Osteocyte (in vitro differentiated cells): Measurements from ENCODE around the gene CHST12. TPM values are rescaled to one million over a fixed set of nuclear protein-coding genes. Genes with fewer than 3 reads are reported as not detected.

Experiments used
- DNase-seq: peaks from one replicate; pipeline ENCODE4 v3.0.0; 2021; ENCODE audit warnings: mixed read lengths; ENCODE audit not compliant: unreplicated experiment; ENCODE audit errors: extremely low spot score
- H3K27ac Mint-ChIP-seq: one replicate; pipeline ENCODE4 v1.8.0; 2021; ENCODE audit warnings: mild to moderate bottlenecking, mixed read lengths; ENCODE audit not compliant: unreplicated experiment
- H3K27me3 Mint-ChIP-seq: one replicate; pipeline ENCODE4 v1.8.0; 2021; ENCODE audit warnings: mixed read lengths; ENCODE audit not compliant: unreplicated experiment
- H3K36me3 Mint-ChIP-seq: one replicate; pipeline ENCODE4 v1.8.0; 2021; ENCODE audit warnings: mixed read lengths; ENCODE audit not compliant: unreplicated experiment
- H3K4me1 Mint-ChIP-seq: one replicate; pipeline ENCODE4 v1.8.0; 2021; ENCODE audit warnings: mixed read lengths; ENCODE audit not compliant: unreplicated experiment
- H3K4me3 Mint-ChIP-seq: one replicate; pipeline ENCODE4 v1.8.0; 2021; ENCODE audit warnings: mild to moderate bottlenecking, moderate library complexity, mixed read lengths; ENCODE audit not compliant: unreplicated experiment
- H3K9me3 Mint-ChIP-seq: one replicate; pipeline ENCODE4 v1.8.0; 2021; ENCODE audit warnings: mixed read lengths; ENCODE audit not compliant: unreplicated experiment
- CTCF ChIP-seq: fragments of 200-600 bp; sonication (generic); IDR thresholded peaks from 2 replicates; pipeline ENCODE4 v1.5.0; 2021; ENCODE audit warnings: antibody characterized with exemption, mild to moderate bottlenecking, moderate library complexity
- long read RNA-seq: library from polyadenylated mRNA; unstranded; transcript quantifications from one replicate; pipeline ENCODE4 v2.0.0, GENCODE V29; 2021
- total RNA-seq: library from RNA; stranded (reverse); gene quantifications from 2 replicates; pipeline ENCODE4 v1.2.1, GENCODE V29; 2021

The CHST12 gene
- total RNA-seq: 28.0 and 30.2 TPM in 2 replicates
- long read RNA-seq, full-length matches to known transcripts: 6 of 7 reads
- long read RNA-seq, partial matches to known transcripts: 0 of 7 reads
- long read RNA-seq, other reads (novel, unspliced or antisense): 1 of 7 reads

- Mint-ChIP-seq H3K27me3 (peaks cover 2% of the 10 kb centered on the region), H3K36me3 (peaks cover 4% of the 10 kb centered on the region), H3K4me1 (peaks cover 41% of the 10 kb centered on the region)
Observed at GRCh38 chr7:2403014-2403717, at the start of gene CHST12. TSS of gene CHST12 (plus strand) at chr7:2403611. CDS start at chr7:2432640, 29,029 bp downstream.

GRCh38 chr7:2353936-2354185 is 49.5 kb upstream of the CHST12 start:
- Mint-ChIP-seq H3K27me3 (no peaks in the 10 kb centered on the region), H3K36me3 (peaks cover 4% of the 10 kb centered on the region), H3K9me3 (no peaks in the 10 kb centered on the region), H3K4me3 (peak overlapping the region; percentile 90), H3K4me1 (peaks cover 30% of the 10 kb centered on the region), H3K27ac (peak overlapping the region; percentile 100)
- DNase-seq: peak; percentile 95
- TF ChIP-seq CTCF: no peak

More at GRCh38 chr7:2403014-2403717, at the start of gene CHST12:
- H3K4me3 Mint-ChIP-seq: peak within 1 kb of the TSS; percentile 83
- H3K9me3 Mint-ChIP-seq: no peaks in the 10 kb centered on the region
- no peak for TF ChIP-seq CTCF
- H3K27ac Mint-ChIP-seq: peak within 1 kb of the TSS; percentile 59
- DNase-seq: peak; percentile 98

- H3K27ac Mint-ChIP-seq: peak within 1 kb of the TSS; percentile 100
Observed at GRCh38 chr7:2354186-2354938, 49.0 kb upstream of the CHST12 start, which contains the start of gene EIF3B. TSS of gene EIF3B (plus strand) at chr7:2354827. CDS start at chr7:2354922, 95 bp downstream.

GRCh38 chr7:2354939-2355704 is 48.3 kb upstream of the CHST12 start:
- H3K4me1 Mint-ChIP-seq: peaks cover 30% of the 10 kb centered on the region
- no peak for DNase-seq
- no peaks in the 10 kb centered on the region for H3K9me3 Mint-ChIP-seq
- peak overlapping the region; percentile 90 for H3K4me3 Mint-ChIP-seq
- no peak for TF ChIP-seq CTCF
- no peaks in the 10 kb centered on the region for H3K27me3 Mint-ChIP-seq
- H3K27ac Mint-ChIP-seq: peak overlapping the region; percentile 73
- H3K36me3 Mint-ChIP-seq: peaks cover 10% of the 10 kb centered on the region

More at GRCh38 chr7:2354186-2354938, 49.0 kb upstream of the CHST12 start, which contains the start of gene EIF3B:
- peaks cover 6% of the 10 kb centered on the region for H3K36me3 Mint-ChIP-seq
- TF ChIP-seq CTCF: no peak
- H3K27me3 Mint-ChIP-seq: no peaks in the 10 kb centered on the region
- H3K4me1 Mint-ChIP-seq: peaks cover 30% of the 10 kb centered on the region
- peak; percentile 95 for DNase-seq
- no peaks in the 10 kb centered on the region for H3K9me3 Mint-ChIP-seq
- peak within 1 kb of the TSS; percentile 90 for H3K4me3 Mint-ChIP-seq
